Measurements from ENCODE around the gene PRX. TPM values are rescaled to one million over a fixed set of nuclear protein-coding genes. Genes with fewer than 3 reads are reported as not detected.

Gene PRX
- total and polyA plus RNA-seq, 9 of the 15 experiments (the other 6 are each of a cell fraction or from before 2014, with no cell fraction given): 0.65 to 3.5 (median 1.7) TPM; not detected in 2

- no TSS peak for BruUV-seq (replicated peaks)
- peak; percentile 51 for TF ChIP-seq PRDM10 (IDR thresholded peaks at IDR 0.05; ENCODE audit: partially characterized antibody)
- TF ChIP-seq ZBTB34 (CRISPR knock-in tag; IDR thresholded peaks at IDR 0.05): no peak
- no peak for TF ChIP-seq HOMEZ (CRISPR knock-in tag; IDR thresholded peaks at IDR 0.05)
- no peak for TF ChIP-seq ZBTB26 (CRISPR knock-in tag; IDR thresholded peaks at IDR 0.05)
- no peak for TF ChIP-seq NRF1 (conservative IDR thresholded peaks at IDR 0.05 in 1 of 2, IDR thresholded peaks at IDR 0.05 in 1 of 2)
- TF ChIP-seq CEBPB (tag; IDR thresholded peaks at IDR 0.05): 0 out of 2 replicates have a peak, but pooled peaks have one; percentile 11
- TF ChIP-seq MEF2D (tag; conservative IDR thresholded peaks at IDR 0.05; ENCODE audit: low read depth): no peak
- no peak for TF ChIP-seq TAF9B (IDR thresholded peaks at IDR 0.05; ENCODE audit: partially characterized antibody)
Observed at GRCh38 chr19:40358773-40359172, 54.4 kb downstream of the PRX start.

More at GRCh38 chr19:40358773-40359172, 54.4 kb downstream of the PRX start:
- H3K4me1 ChIP-seq (replicated peaks in 1 of 2; ENCODE audit: control insufficient read depth in 2 of 2, insufficient read depth in 2 of 2, low read length in 2 of 2): peaks cover 15 to 22% of the 10 kb centered on the region in 2 experiments; a peak in 4 of 5 replicates
- H3K9me3 ChIP-seq (replicated peaks; ENCODE audit: control insufficient read depth, insufficient read depth, low read depth, low read length): no peaks in the 10 kb centered on the region
- in situ Hi-C loops (cut with MboI): no loop called here
- DNase-seq (ENCODE audit: extremely low read depth in 1 of 4, low spot score in 3 of 4) (no peak), ATAC-seq (no peak), FAIRE-seq (no peak)
- no peak overlapping the region for H3K4me2 ChIP-seq (ENCODE audit: insufficient read depth, low read length)
- H2AFZ ChIP-seq (ENCODE audit: low read depth, low read length): no peak overlapping the region
- H3K27me3 ChIP-seq (ENCODE audit: control insufficient read depth in 2 of 2, insufficient read depth in 2 of 2, low read length in 2 of 2): no peaks in the 10 kb centered on the region
- 45% methylated on average over 2 of the region's 5 CpGs for WGBS (ENCODE audit: insufficient coverage, low coverage, missing lambda C conversion rate)
- no peak overlapping the region for H3K27ac ChIP-seq (ENCODE audit: extremely low read depth, low read depth, low read length)
- H3K9ac ChIP-seq (ENCODE audit: insufficient read depth in 1 of 2, low read depth in 2 of 2, low read length in 2 of 2): peak overlapping the region in 1 of 2 experiments; percentile 18; a peak in 1 of 4 replicates
- H3K4me3 ChIP-seq: no peak overlapping the region
- H4K20me1 ChIP-seq (replicated peaks; ENCODE audit: control insufficient read depth, insufficient read depth, low read length): peaks cover 7% of the 10 kb centered on the region; the same call in 1 of the 2 replicates
- H3K9me1 ChIP-seq (ENCODE audit: control insufficient read depth, insufficient read depth, low read length): no peaks in the 10 kb centered on the region
- intact Hi-C loops (cut with micrococcal nuclease): no loop called here
- CTCF ChIA-PET (ENCODE audit: low intra/inter-chr PET ratio): no interaction called here
- POLR2A ChIA-PET: no interaction called here
- no peaks in the 10 kb centered on the region; the same call in 2 of the 3 replicates for H3K36me3 ChIP-seq (ENCODE audit: control insufficient read depth, insufficient read depth, low read length)
- H3K79me2 ChIP-seq (ENCODE audit: control insufficient read depth, insufficient read depth, low read length): peaks cover 4% of the 10 kb centered on the region; the same call in 1 of the 3 replicates
